Transverse colon (tissue), 4 donors: Measurements from ENCODE around the gene NCKAP5. TPM values are rescaled to one million over a fixed set of nuclear protein-coding genes. Genes with fewer than 3 reads are reported as not detected.

ENCODE experiments used
- DNase-seq: peaks from one replicate; pipeline ENCODE4 v3.0.0-alpha.2; 2019
- H3K27ac ChIP-seq, 4 donors: fragments of 200-600 bp; sonication (generic); 2 replicates each; pipeline ENCODE4 v1.5.1; 2016 to 2018; ENCODE audit warnings: inconsistent platforms in 4 of 4
- H3K27me3 ChIP-seq: fragments of 200-600 bp; sonication (generic); 2 replicates; pipeline ENCODE4 v1.5.1; 2017; ENCODE audit warnings: inconsistent platforms
- H3K36me3 ChIP-seq, 4 donors: fragments of 200-600 bp; sonication (generic); 2 replicates each; pipeline ENCODE4 v1.5.1; 2017 to 2019; ENCODE audit warnings: inconsistent platforms in 4 of 4
- H3K4me1 ChIP-seq, 4 donors: fragments of 200-600 bp; sonication (generic); 2 replicates each; pipeline ENCODE4 v1.5.1; 2017 to 2020; ENCODE audit warnings: inconsistent platforms in 4 of 4
- H3K4me3 ChIP-seq, 4 donors: fragments of 200-600 bp; sonication (generic); 1 replicate in 1 of 4; 2 replicates in 3 of 4; pipeline versions ENCODE4 v1.5.1 to v1.6.1; 2017 to 2019; ENCODE audit warnings: inconsistent platforms in 4 of 4
- H3K9me3 ChIP-seq, 2 donors: fragments of 200-600 bp; sonication (generic); 2 replicates each; pipeline ENCODE4 v1.5.1; 2017 to 2019; ENCODE audit warnings: inconsistent platforms in 2 of 2
- CTCF ChIP-seq, 5 experiments: fragments of 200-600 bp in 3 of 5; fragments of 450-650 bp in 2 of 5; sonication (generic) in 3 of 5; IDR thresholded peaks; 1 replicate in 2 of 5; 2 replicates in 3 of 5; pipeline ENCODE4 v1.5.1; 2016 to 2017; ENCODE audit warnings: antibody characterized with exemption in 5 of 5, inconsistent platforms in 3 of 5, mild to moderate bottlenecking in 2 of 5, moderate library complexity in 1 of 5
- EP300 ChIP-seq: sonication (generic); formaldehyde crosslinking; IDR thresholded peaks from one replicate; pipeline ENCODE4 v1.6.1; 2017; ENCODE audit warnings: antibody characterized with exemption, low read depth
- POLR2A ChIP-seq: fragments of 450-650 bp; IDR thresholded peaks from one replicate; pipeline ENCODE4 v1.6.1; 2016; ENCODE audit warnings: antibody characterized with exemption, mild to moderate bottlenecking, moderate library complexity
- POLR2AphosphoS5 ChIP-seq, 3 donors: sonication (generic); formaldehyde crosslinking; IDR thresholded peaks; one replicate each; pipeline ENCODE4 v1.6.1; 2016; ENCODE audit warnings: antibody characterized with exemption in 3 of 3
- WGBS, 2 donors: methylation state at CpG; one replicate each; pipeline ENCODE4 v1.1.5; 2018; ENCODE audit warnings: low coverage in 1 of 2; 5-methylcytosine and 5-hydroxymethylcytosine counted together
- in situ Hi-C, 4 donors: fragments of 200-750 bp; cut with MboI; loops; one replicate each; pipeline versions ENCODE4 v1.15.0 to v1.15.1; 2017; ENCODE audit warnings: low sequenced_read_pairs in 3 of 4, low pct_ligation_motif_present in 1 of 4, low pct_unique_long_range_greater_than_20kb in 1 of 4
- intact Hi-C: fragments of 100-400 bp; cut with DNase I; formaldehyde crosslinking; loops from one replicate; pipeline ENCODE4 v1.15.1; 2023; ENCODE audit warnings: low total_unique reads
- total RNA-seq, 4 donors: library from RNA; depleted of rRNA; stranded (reverse); fragments of >200 nt; gene quantifications; one replicate each; pipeline ENCODE4 v1.1.0, GENCODE V29; 2016

NCKAP5 gene
- total RNA-seq, 4 donors from 2014 or later: 1.1 to 10.9 (median 5.0) TPM

- intact Hi-C loops: no loop called here
- Histone ChIP-seq H3K9me3 (no peaks in the 10 kb centered on the region), H3K4me1 (no peaks in the 10 kb centered on the region), H3K4me3 (no peak overlapping the region), H3K27me3 (no peaks in the 10 kb centered on the region), H3K27ac (no peak overlapping the region), H3K36me3 (no peaks in the 10 kb centered on the region)
- in situ Hi-C loops: no loop called here
- 76 to 100% methylated on average over 1 of the region's 1 CpG for WGBS, 2 donors
- DNase-seq: no peak
- TF ChIP-seq POLR2A: no peak
- no peak for TF ChIP-seq CTCF (IDR thresholded peaks at IDR 0.05)
- no peak for TF ChIP-seq POLR2AphosphoS5 (IDR thresholded peaks at IDR 0.05)
- TF ChIP-seq EP300: no peak
Measured at GRCh38 chr2:133231264-133231663, 337.0 kb downstream of the NCKAP5 start.

GRCh38 chr2:133229974-133230373 lies 338.3 kb downstream of the NCKAP5 start:
- no peaks in the 10 kb centered on the region for H3K9me3 ChIP-seq
- H3K4me1 ChIP-seq: no peaks in the 10 kb centered on the region
- no peak for DNase-seq
- WGBS, 2 donors: 87 to 100% methylated on average over 1 of the region's 1 CpG
- no peak overlapping the region for H3K27ac ChIP-seq
- intact Hi-C loops: no loop called here
- no peaks in the 10 kb centered on the region for H3K27me3 ChIP-seq
- in situ Hi-C loops: no loop called here
- H3K4me3 ChIP-seq: no peak overlapping the region
- H3K36me3 ChIP-seq: no peaks in the 10 kb centered on the region
- no peak for TF ChIP-seq POLR2AphosphoS5 (IDR thresholded peaks at IDR 0.05)
- no peak for TF ChIP-seq CTCF (IDR thresholded peaks at IDR 0.05)
- no peak for TF ChIP-seq EP300
- TF ChIP-seq POLR2A: no peak

- TF ChIP-seq EP300: no peak
- no peak for DNase-seq
- H3K9me3 ChIP-seq: no peaks in the 10 kb centered on the region
- no peak overlapping the region for H3K4me3 ChIP-seq
- intact Hi-C loops (no loop called here), in situ Hi-C loops (no loop called here)
- no peaks in the 10 kb centered on the region for H3K36me3 ChIP-seq
- no peaks in the 10 kb centered on the region for H3K27me3 ChIP-seq
- H3K27ac ChIP-seq: no peak overlapping the region
- no peaks in the 10 kb centered on the region for H3K4me1 ChIP-seq
- WGBS, 2 donors: 89% methylated on average over 9 of the region's 9 CpGs; no CpG with 5 or more reads in 1 of the 2 donors
Measured at GRCh38 chr2:133223226-133223625, 345.0 kb downstream of the NCKAP5 start.

- in situ Hi-C loops (no loop called here), intact Hi-C loops (no loop called here)
- Histone ChIP-seq H3K9me3 (no peaks in the 10 kb centered on the region), H3K4me1 (no peaks in the 10 kb centered on the region), H3K4me3 (no peak overlapping the region), H3K27me3 (no peaks in the 10 kb centered on the region), H3K36me3 (no peaks in the 10 kb centered on the region), H3K27ac (no peak overlapping the region)
- WGBS, 2 donors: 95 to 97% methylated on average over 3 of the region's 3 CpGs
- no peak for DNase-seq
- no peak for TF ChIP-seq POLR2A
- TF ChIP-seq EP300: no peak
- no peak for TF ChIP-seq CTCF (IDR thresholded peaks at IDR 0.05)
- TF ChIP-seq POLR2AphosphoS5 (IDR thresholded peaks at IDR 0.05): no peak
Measured at GRCh38 chr2:133221398-133221797, 346.9 kb downstream of the NCKAP5 start.

- Histone ChIP-seq H3K4me1 (no peaks in the 10 kb centered on the region), H3K4me3 (no peak overlapping the region), H3K36me3 (no peaks in the 10 kb centered on the region), H3K9me3 (peaks cover 0 to 8% of the 10 kb centered on the region in 2 donors), H3K27me3 (no peaks in the 10 kb centered on the region), H3K27ac (no peak overlapping the region)
- 90 to 97% methylated on average over 4 of the region's 4 CpGs for WGBS, 2 donors
- in situ Hi-C loops: no loop called here
- intact Hi-C loops: no loop called here
- no peak for TF ChIP-seq EP300
- no peak for TF ChIP-seq POLR2A
- TF ChIP-seq POLR2AphosphoS5 (IDR thresholded peaks at IDR 0.05): no peak
- TF ChIP-seq CTCF (IDR thresholded peaks at IDR 0.05): no peak
- DNase-seq: no peak
Measured at GRCh38 chr2:133218204-133218603, 350.1 kb downstream of the NCKAP5 start.
